RCC 7860 (cell line): ENCODE measurements around the gene ATF7.
"Not testable (repeated sequence)": the region's sequence is repeated elsewhere in the genome, so short reads cannot be mapped to it uniquely, and the experiment has no call there.

Experiments
- DNase-seq: peaks from one replicate; pipeline ENCODE4 v3.0.0-alpha.2; 2015; ENCODE audit warnings: low spot score
- FAIRE-seq: peaks from 2 replicates; lab custom pipeline; 2012; peaks lifted over from hg19 to GRCh38; lab: Jason Lieb, UNC

ATF7 gene

GRCh38 chr12:53625946-53626701, at the start of gene ATF7:
ATF7 (minus strand) TSS chr12:53626382; CDS start chr12:53601000, 25,382 bp downstream.
- FAIRE-seq (peak; percentile 76), DNase-seq (peak; percentile 90)

- DNase-seq (no peak), FAIRE-seq (no peak)
These were observed 49.0 kb upstream of the ATF7 start for GRCh38 chr12:53674977-53675700.

GRCh38 chr12:53670971-53671370, 44.8 kb upstream of the ATF7 start:
- FAIRE-seq (no peak), DNase-seq (no peak)

- DNase-seq (no peak), FAIRE-seq (no peak)
These were observed 44.1 kb upstream of the ATF7 start for GRCh38 chr12:53670308-53670707.

- FAIRE-seq (no peak), DNase-seq (no peak)
These were observed 40.9 kb upstream of the ATF7 start for GRCh38 chr12:53667080-53667479.

- FAIRE-seq, result no peak
- DNase-seq, result no peak
These were observed 38.8 kb upstream of the ATF7 start for GRCh38 chr12:53664936-53665335.

GRCh38 chr12:53664191-53664590, 38.0 kb upstream of the ATF7 start:
- FAIRE-seq, result no peak

GRCh38 chr12:53660041-53660440, 33.9 kb upstream of the ATF7 start:
- DNase-seq (no peak), FAIRE-seq (no peak)

More at GRCh38 chr12:53664191-53664590, 38.0 kb upstream of the ATF7 start:
- no peak for DNase-seq

- DNase-seq (no peak), FAIRE-seq (no peak)
These were observed 33.4 kb upstream of the ATF7 start for GRCh38 chr12:53659571-53659981.

GRCh38 chr12:53659011-53659551, 32.9 kb upstream of the ATF7 start:
- DNase-seq (no peak), FAIRE-seq (no peak)

- FAIRE-seq (no peak), DNase-seq (no peak)
These were observed 30.9 kb upstream of the ATF7 start for GRCh38 chr12:53657041-53657440.

- DNase-seq (no peak), FAIRE-seq (no peak)
These were observed 27.4 kb upstream of the ATF7 start for GRCh38 chr12:53653595-53653994.

- FAIRE-seq (no peak), DNase-seq (no peak)
These were observed 26.2 kb upstream of the ATF7 start for GRCh38 chr12:53652366-53652765.

GRCh38 chr12:53651737-53652136, 25.6 kb upstream of the ATF7 start:
- FAIRE-seq, result no peak
- no peak for DNase-seq

GRCh38 chr12:53646300-53646699, 20.1 kb upstream of the ATF7 start:
- DNase-seq, FAIRE-seq: not testable (repeated sequence)

GRCh38 chr12:53645165-53645564, 19.0 kb upstream of the ATF7 start:
- FAIRE-seq, result no peak

GRCh38 chr12:53644133-53644532, 18.0 kb upstream of the ATF7 start:
- no peak for DNase-seq
- no peak for FAIRE-seq

More at GRCh38 chr12:53645165-53645564, 19.0 kb upstream of the ATF7 start:
- DNase-seq, result no peak

- no peak for DNase-seq
- no peak for FAIRE-seq
These were observed 17.2 kb upstream of the ATF7 start for GRCh38 chr12:53643232-53643979.

- DNase-seq, result no peak
- FAIRE-seq, result peak; percentile 12
These were observed 11.9 kb upstream of the ATF7 start for GRCh38 chr12:53638057-53638456.

- no peak for FAIRE-seq
- DNase-seq, result no peak
These were observed 10.5 kb upstream of the ATF7 start for GRCh38 chr12:53636641-53637040.

GRCh38 chr12:53635708-53636107, 9.5 kb upstream of the ATF7 start:
- DNase-seq, FAIRE-seq: not testable (repeated sequence)
